Measurements from ENCODE around the gene CANT1.
A peak's percentile ranks its signal among the peaks of the same experiment; 100 is the strongest.

CANT1 gene

GRCh38 chr17:78995022-78995760 lies 14.4 kb downstream of the CANT1 start:
- DNase-seq (ENCODE audit: low spot score): no peak

- DNase-seq (ENCODE audit: low spot score): no peak
These were observed 15.4 kb downstream of the CANT1 start for GRCh38 chr17:78993981-78994671.

GRCh38 chr17:78993241-78993956 lies 16.2 kb downstream of the CANT1 start:
- peak; percentile 36 for DNase-seq (ENCODE audit: low spot score)

- no peak for DNase-seq (ENCODE audit: low spot score)
These were observed 16.9 kb downstream of the CANT1 start for GRCh38 chr17:78992542-78993212.

- DNase-seq (ENCODE audit: low spot score): no peak
These were observed 17.5 kb downstream of the CANT1 start for GRCh38 chr17:78991906-78992532.

- no peak for DNase-seq (ENCODE audit: low spot score)
These were observed 18.4 kb downstream of the CANT1 start for GRCh38 chr17:78991017-78991738.

- DNase-seq (ENCODE audit: low spot score): no peak
These were observed 19.1 kb downstream of the CANT1 start for GRCh38 chr17:78990349-78991016.

- no peak for DNase-seq (ENCODE audit: low spot score)
These were observed 21.4 kb downstream of the CANT1 start for GRCh38 chr17:78988152-78988551.

- DNase-seq (ENCODE audit: low spot score): peak; percentile 70
These were observed 22.8 kb downstream of the CANT1 start for GRCh38 chr17:78986649-78987328.

GRCh38 chr17:78986048-78986648 lies 23.4 kb downstream of the CANT1 start:
- peak; percentile 20 for DNase-seq (ENCODE audit: low spot score)

- DNase-seq (ENCODE audit: low spot score): no peak
These were observed 24.2 kb downstream of the CANT1 start for GRCh38 chr17:78985395-78985794.

GRCh38 chr17:78981010-78981888 lies 28.3 kb downstream of the CANT1 start:
- DNase-seq (ENCODE audit: low spot score): no peak

- DNase-seq (ENCODE audit: low spot score): no peak
These were observed 29.0 kb downstream of the CANT1 start for GRCh38 chr17:78980624-78980972.

GRCh38 chr17:78979780-78980623 lies 29.6 kb downstream of the CANT1 start, which contains the start of gene LGALS3BP:
Gene LGALS3BP, minus strand, starts transcription at chr17:78979923. Its CDS starts 2,732 bp downstream, at chr17:78977191.
- DNase-seq (ENCODE audit: low spot score): peak; percentile 87

GRCh38 chr17:78977997-78978973 lies 31.3 kb downstream of the CANT1 start:
- peak; percentile 23 for DNase-seq (ENCODE audit: low spot score)

- DNase-seq (ENCODE audit: low spot score): no peak
These were observed 32.0 kb downstream of the CANT1 start for GRCh38 chr17:78977681-78977943.
